Activated CD4-positive, alpha-beta T cell treated with anti-CD3 and anti-CD28 coated beads, Interleukin-2, amount 50 U/mL, for 24 hours (primary cell): ENCODE measurements around the gene ZFYVE27.

Experiments
- DNase-seq, 2 donors: peaks; one replicate each; pipeline ENCODE4 v3.0.0-alpha.2; 2020; ENCODE audit warnings: low read depth in 1 of 2, low spot score in 1 of 2

ZFYVE27 gene

GRCh38 chr10:97714401-97715258, 22.3 kb upstream of the ZFYVE27 start:
- no peak for DNase-seq

DNA sequence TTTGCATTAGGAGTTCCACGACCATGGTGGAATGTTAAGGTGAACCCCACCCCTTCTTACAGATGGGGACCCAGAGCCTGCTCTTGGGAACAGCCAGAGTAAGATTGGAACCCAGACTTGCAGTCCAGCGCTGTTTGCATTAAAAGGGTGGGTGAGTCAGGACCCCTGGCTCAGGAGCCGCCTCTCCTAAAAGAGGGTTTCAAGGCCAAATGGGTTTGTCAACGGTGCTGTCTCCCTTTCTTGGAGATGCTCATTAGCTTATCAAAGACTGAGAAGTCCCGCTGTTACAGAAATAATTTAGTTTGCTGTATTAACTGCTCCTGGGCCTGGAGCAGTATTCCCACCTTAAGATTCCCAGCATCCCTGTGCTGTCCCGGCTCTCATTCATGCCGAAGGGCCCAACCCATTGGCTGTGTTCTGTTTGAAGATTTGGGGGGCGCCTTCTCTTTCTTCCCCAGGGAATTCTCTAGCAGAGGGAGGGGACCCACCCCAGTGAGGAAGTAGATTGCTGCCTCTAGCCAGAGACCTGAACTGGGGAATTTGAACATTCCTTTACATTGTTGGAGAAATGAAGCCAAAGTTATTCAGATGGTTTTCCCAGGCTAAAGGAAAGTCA, 21.6 kb upstream of the ZFYVE27 start:
- no peak for DNase-seq

DNA sequence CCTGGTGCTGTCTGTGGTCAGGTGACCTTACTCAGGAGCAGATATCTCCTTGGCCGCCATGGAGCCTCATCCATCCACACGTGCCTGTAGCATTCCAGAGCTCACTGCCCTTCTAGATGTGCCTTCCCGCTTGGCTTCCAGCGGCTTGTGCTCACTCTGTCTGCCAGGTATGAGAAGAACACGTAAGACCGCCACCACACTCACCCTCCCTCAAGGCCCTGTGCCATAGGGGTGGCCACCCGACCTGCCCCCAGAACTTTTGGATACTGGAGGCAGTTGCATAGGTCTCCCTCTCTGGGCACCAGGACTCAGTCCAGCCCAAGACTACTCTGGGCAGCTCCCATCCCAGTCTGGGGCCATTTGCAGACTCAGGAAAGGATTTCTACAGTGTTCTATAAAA, 19.3 kb upstream of the ZFYVE27 start:
- no peak for DNase-seq

DNA sequence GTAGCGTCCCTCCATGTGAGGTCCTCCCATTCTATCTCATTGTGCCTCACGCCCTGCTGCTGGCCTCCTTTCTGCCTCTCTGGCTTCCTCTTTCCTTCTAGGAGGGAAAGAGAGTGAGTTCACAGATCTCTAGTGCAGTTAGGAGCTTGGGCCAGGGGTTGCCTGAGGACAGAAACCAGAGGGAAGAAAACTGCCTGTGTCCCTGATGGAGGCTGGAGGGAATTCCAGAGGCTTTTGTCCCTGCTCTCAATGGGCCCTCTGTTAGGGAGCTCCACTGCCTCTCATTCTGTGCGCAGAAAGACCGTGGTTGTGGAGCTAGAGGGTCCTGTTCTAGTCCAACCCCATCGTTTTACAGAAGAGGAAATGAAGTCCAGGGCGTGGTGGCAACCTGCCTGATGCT, 18.8 kb upstream of the ZFYVE27 start:
- no peak for DNase-seq

DNA sequence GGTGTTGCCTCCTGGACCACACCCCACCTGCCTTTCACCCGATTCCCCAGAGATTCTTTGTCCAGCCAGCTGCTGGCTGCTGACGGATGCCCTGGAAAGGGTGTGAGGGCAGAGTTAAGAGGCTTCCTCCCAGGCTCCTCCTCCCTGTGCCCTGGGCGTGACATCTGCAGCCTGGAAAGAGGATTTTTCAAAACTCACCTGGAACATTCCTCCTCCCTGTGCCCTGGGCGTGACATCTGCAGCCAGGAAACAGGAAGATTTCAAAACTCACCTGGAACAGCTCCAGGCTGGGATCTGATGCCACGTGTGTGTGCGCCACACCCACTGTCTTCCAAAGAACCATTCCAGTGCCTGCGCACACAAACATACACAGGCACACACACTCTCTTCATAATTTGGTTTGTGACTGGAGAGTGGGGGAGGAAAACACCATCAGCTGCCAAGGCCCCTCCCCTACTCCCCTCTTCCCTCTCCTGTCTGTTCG, 18.2 kb upstream of the ZFYVE27 start:
- no peak for DNase-seq

GRCh38 chr10:97719602-97720001, 17.3 kb upstream of the ZFYVE27 start:
- no peak for DNase-seq

DNA sequence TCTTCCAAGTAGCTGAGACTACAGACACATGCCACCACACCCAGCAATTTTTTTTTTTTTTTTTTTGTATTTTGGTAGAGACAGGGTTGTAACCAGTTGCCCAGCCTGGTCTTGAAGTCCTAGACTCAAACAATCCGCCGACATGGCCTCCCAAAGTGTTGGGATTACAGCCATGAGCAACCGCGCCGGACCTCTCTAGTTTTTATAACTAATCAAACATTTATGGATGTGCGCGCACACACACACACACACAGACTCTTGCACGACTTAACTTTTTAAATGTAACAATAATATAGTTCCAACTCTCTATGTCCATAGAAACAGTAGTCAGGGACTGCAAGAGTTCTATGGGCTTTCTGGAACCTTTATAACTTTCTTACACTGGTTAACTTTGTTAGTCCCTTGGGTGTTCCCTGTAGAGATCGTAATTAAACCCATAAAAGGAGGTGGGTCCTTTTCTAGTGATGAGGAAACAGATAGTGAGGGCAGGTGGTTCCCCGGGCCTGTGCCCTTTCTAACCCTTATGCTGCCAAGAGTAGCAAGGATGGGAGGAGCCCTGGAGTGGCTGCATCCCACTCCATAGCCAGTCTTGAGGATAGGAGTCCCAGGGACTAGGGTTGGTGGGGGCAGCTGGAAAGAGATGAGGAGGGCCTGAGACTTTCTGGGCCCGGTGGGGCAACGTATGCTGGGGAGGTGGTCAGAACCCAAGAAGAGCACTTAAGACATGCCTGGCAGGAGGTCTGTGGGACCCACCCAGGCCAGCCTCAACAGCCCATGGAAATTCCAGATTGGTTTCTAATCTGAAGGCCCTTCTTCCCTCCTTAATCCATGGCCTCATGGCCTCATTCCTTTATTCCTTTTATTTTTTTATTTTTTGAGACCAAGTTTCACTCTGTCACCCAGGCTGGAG, 14.8 kb upstream of the ZFYVE27 start:
- DNase-seq: no peak

GRCh38 chr10:97723001-97723400, 13.9 kb upstream of the ZFYVE27 start:
- DNase-seq: no peak

- DNase-seq: no peak
Observed at GRCh38 chr10:97724341-97724941, 12.5 kb upstream of the ZFYVE27 start.

GRCh38 chr10:97726636-97727178, 10.2 kb upstream of the ZFYVE27 start:
- DNase-seq: no peak

- DNase-seq: no peak
Observed at GRCh38 chr10:97729014-97729413, 7.9 kb upstream of the ZFYVE27 start.

GRCh38 chr10:97731346-97732051, 5.4 kb upstream of the ZFYVE27 start:
- DNase-seq: peak in 1 of 2 donors; percentile 28

DNA sequence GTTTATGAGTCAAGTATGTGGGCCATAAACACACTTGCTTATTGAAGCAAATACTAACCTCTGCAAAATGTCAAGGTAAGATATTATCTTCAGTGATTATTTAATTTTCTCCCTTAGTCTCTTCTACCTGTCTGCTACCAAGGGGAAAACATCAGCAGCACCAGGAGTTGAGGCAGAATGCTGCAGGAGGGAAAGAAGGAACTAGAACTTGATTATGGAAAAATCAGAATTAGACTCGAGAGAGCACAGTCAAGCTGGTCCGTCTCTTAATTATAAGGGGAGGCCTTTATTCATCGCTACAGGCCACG, 4.9 kb upstream of the ZFYVE27 start:
- no peak for DNase-seq

DNA sequence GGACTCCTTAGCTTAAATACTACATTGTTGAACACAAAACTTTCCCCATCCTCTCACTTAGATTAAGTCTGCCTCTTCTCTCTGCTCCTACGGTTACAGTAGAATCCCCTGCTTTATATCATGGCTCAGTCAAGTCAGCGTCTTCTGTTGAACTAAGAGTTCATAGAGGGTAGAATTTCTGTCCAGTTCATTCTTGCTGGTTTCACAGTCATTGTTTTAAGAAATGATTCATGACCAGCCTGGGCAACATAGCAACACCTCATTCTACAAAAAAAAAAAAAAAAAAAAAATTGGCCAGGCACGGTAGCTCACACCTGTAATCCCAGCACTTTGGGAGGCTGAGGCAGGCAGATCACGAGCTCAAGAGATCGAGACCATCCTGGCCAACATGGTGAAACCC, 3.7 kb upstream of the ZFYVE27 start:
- DNase-seq: no peak

DNA sequence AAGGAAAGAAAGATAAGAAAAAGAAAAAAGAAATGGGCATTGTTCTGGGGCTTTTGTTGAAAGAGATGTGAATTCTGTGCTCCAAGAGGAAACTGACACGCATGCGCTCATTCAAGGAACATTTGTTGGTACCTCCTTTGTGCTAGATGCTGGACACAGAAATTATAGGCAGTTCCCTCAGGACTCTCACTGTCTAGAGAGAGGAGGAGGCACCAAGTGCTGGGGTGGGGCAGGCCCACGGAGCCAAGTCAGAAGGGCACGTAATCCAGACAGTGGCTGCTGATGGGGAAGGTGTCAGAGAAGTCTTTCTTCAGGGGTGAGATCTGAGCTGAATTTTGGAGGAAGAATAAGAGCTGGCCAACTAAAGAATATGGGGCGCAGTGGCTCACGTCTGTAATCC, 2.9 kb upstream of the ZFYVE27 start:
- DNase-seq: no peak

DNA sequence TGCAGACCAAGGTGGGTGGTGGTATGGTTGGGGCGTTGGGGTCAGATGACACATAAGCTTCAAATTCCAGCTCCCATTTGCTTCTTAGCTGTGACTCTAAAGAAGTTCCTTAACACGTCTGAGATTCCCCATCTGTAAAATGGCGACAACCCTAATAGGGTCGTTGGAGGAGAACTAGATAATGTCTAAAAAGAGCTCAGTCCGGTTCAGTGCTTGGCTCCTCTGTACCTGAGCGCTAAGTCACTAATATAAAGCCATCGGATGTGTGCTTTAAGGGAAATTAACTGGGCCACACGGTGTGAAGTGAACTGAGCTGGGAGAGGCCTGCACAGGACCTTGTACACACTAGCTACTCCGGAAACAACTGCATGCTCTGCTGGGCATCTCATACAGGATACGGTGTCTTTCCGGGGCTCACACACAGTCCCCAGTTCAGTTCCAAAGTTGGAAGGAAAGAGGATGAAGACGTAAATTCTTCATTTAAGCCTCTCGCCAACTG, 476 bp upstream of the ZFYVE27 start:
- DNase-seq: no peak

DNA sequence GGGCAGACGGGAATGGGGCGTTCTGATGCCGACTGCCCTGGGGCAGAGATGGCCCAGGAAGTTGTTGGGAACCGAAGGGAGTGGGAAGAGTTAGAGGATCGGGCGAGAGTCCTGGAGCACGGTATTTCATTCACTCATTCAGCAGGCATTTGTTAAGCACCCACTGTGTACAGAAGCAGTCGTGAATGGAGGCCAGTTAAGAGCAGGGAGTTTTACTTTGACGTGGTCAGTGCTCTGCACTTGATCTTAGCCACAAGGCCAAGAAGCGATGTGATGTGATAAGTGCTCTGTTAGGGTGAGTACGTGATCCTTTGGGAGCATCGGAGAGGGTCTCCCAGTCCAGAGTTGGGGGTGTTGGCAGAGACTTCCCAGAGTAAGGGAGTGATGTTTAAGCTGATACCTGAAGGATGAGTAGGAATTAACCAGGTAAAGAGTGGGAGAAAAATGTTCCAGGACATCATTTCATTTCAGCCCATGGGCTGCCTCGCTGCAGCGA, 890 bp downstream of the ZFYVE27 start:
- DNase-seq: no peak

DNA sequence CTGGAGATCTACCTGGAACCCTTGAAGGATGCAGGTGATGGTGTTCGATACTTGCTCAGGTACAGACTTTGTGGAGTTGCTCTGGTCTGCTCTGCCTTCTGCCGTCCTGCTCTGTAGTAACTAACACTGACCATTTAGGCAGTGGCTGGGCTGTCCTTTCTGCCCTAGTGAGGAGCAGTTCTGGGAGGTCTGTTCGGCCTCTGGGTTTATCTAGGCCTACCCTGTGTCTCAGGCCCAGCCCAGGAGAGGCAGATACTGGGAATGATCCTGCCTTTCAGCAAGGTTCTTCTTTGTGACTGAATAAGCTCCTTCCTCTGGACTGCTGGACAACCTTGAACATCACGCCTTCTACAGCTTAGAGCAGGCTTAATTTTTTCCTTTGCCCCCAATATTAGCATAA, 1.7 kb downstream of the ZFYVE27 start:
- no peak for DNase-seq

GRCh38 chr10:97740613-97741012, 3.7 kb downstream of the ZFYVE27 start:
- DNase-seq: no peak
